GM21447 (cell line): Measurements from ENCODE around the gene NPLOC4.

Experiments
- ATAC-seq: cut with Tn5 transposase; IDR thresholded peaks from one replicate; pipeline ENCODE4 v1.9.1; 2021; ENCODE audit not compliant: unreplicated experiment

Gene NPLOC4

DNA sequence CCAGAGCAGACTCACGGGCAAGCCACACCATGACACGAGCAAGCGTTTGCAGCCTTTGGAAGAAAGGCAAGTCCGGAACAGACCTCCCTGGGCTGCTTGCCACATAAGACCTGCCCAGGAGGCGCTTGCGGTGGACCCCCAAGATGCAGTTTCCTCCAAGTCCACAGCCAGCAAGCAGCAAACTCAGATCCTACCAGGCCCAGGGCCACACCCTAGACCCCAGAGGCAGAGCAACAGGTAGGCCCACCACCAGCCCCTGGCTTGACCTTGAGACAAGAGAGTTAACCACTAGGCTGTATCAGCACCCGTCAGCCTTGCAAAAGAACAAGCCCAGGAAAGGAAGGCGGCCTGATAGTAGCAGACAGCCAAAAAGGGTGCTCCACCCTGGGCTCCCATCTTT, 87.1 kb downstream of the NPLOC4 start:
- ATAC-seq, result no peak

GRCh38 chr17:81549031-81549557, 87.8 kb downstream of the NPLOC4 start:
- no peak for ATAC-seq

- ATAC-seq, result no peak
Measured at GRCh38 chr17:81547614-81547982, 89.3 kb downstream of the NPLOC4 start.

GRCh38 chr17:81546906-81547613, 89.9 kb downstream of the NPLOC4 start:
- ATAC-seq, result no peak

- no peak for ATAC-seq
Measured at GRCh38 chr17:81545160-81545949, 91.6 kb downstream of the NPLOC4 start.

GRCh38 chr17:81544281-81544974, 92.5 kb downstream of the NPLOC4 start:
- ATAC-seq, result no peak

DNA sequence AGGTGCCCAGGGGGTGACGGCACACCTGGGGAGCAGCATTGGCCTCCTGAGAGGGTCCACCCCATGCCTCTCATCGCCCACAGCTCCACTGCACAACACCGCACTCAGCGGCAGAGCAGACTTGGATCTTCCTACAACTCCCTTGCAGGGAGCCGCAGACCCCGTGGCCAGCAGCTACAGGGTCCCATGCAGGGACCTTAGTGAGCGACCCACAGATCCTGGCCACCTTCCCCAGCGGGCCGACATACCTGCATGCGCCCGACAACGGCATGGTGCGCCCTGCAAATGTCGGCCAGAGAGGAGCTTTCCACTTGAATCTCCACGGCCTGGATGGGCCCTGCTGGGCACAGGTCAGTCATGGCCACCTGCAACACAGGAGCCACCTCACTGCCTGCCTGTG, 93.2 kb downstream of the NPLOC4 start:
- ATAC-seq, result no peak

DNA sequence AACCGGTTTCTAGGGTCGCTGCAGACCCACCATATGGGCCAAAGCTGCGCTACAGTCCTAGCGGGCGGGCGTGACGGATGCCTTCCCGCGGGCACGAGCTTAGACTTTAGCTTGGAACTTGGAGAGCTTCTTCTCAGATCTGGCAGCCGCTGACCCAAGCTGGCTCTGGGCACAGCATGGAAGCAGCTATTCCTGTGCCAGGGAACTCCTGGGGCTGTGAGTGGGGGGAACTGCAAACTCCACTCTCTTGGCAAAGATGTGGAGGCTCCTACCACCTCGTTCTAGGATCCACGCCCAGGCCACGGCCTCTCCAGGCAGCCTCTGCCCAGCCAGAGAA, 93.6 kb downstream of the NPLOC4 start:
- no peak for ATAC-seq

DNA sequence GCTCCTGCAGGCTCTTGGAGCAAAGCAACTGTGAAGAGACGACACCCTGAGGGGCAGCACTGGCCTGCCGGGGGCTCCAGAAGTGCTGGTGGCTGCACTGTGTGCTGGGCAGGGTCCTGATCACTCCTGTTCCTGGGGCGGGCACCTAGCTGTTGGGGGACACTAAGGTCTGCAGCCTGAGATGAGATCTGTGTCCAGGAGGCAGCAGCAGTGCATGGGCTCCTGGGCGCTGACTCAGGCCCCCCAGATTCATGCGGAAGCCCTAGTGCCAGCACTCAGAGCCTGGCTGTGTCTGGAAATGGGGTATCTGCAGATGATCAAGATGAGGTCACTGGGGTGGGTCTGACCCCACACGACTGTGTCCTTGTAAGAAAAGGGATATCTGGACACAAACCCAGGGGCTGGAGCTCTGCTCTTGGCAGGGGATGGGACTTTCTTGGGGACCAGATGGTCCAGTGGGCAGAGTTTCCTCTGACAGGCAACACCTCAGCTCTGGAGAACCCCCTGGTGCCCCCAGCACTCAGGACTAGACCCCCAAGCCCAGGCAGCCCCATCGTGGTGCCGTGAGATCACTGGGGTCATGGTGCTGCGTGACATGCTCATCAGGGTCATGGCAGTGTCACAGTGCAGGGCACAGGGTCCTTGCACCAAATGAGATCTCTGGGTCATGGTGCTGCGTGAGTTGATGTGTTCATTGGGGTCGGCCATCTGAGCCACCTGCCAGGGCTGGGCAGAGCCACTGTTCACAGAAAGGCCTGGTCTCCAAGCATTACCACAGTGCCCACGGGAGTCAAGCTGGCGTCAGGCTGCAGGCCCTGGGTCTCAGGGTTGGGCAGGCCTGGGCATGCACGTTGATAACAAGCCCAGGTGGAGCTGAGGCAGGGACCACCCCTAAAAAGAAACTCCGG, 94.2 kb downstream of the NPLOC4 start:
- ATAC-seq, result no peak

DNA sequence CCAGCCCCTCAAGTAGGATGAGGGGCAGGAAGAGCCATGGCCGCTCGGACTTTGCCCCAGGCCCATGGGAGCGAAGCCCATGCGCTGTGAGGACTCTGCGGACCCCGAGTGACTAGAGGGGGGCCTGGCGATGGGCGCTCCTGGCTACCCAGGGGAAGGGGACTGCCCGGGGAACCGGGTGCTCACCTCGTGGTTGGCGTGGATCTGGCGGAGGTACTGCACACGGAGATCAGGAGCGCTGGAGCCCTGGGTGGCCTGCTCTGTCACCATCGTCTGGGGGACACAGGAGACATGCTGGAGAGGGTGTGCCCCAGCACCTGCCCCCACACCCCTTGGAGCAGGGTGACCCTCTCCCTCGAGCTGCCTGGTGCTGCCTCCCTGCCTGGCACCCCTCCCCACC, 95.8 kb downstream of the NPLOC4 start:
- ATAC-seq, result no peak

DNA sequence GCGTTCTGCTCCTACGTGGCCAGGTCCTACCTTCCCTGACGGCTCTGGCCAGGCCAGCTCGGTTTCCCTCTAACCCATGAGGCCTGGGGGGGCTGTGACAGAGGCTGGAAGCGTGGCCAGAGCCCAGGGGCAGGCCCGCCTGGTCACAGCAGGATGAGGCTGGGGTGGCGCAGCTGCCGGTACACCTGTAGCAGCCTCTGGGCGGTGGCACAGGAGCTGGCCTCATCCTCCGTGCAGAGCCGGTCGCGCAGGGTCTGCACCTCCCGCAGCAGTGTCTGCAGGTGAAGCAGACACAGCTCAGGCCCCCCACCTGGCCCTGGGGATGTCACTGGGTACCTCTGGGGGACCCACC, 96.3 kb downstream of the NPLOC4 start:
- ATAC-seq, result no peak

DNA sequence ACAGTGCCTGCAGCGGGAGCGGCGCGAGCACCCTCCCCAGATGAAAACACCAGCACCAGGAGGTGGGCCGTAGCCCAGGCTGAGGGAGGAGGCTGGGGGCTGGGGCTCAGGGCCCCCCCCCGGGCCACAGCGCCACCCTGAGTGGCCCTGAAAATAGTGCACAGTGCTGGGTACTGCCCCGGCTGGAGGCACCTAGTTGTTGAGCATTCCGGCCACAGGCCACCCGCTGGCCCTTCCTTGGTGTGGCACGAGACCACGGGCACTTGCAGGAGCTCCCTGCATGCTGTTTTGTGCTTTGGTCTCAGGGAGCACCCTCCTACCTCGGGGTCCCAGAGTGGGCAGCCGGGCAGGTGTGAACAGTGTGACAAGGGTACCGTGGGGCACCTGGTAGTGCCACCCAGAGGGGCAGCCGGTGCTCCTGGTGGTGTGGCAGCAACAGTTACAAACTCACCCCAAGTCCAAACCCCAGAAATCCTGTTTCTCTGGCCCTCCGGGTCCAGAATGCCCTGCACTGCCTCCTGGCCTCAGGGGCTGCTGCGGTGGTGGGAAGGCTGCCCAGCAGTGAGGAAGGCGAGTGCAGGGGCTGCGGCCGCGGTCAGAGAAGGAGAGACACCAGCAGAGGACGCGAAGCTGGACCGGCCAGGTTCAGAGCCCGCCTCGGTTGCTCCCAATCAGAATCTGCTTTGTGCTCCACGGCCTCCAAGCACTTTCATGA, 96.8 kb downstream of the NPLOC4 start:
- no peak for ATAC-seq

DNA sequence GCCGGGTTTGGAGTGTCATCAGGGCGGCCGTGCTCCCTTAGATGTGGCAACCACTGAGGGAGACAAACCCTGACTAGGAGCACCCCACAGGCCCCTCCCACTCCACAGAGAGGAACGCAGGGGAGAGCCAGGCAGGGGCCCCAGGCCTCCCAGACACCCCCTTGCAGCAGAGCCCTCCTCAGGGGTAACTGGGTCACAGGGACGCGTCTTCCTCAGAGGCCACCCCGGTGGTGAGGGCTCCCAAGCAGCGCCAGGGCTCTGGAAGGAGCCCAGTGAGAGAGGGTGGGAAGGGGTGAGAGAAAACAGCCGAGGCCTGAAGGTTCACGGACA, 97.4 kb downstream of the NPLOC4 start:
- no peak for ATAC-seq

GRCh38 chr17:81538651-81539570, 98.0 kb downstream of the NPLOC4 start:
- ATAC-seq, result no peak

GRCh38 chr17:81537856-81538555, 98.9 kb downstream of the NPLOC4 start:
- no peak for ATAC-seq

- no peak for ATAC-seq
Measured at GRCh38 chr17:81537343-81537855, 99.5 kb downstream of the NPLOC4 start.

- no peak for ATAC-seq
Measured at GRCh38 chr17:81536299-81537290, 100.3 kb downstream of the NPLOC4 start.
